ENCODE data around the gene USP49.
"Not testable (repeated sequence)": the region's sequence is repeated elsewhere in the genome, so short reads cannot be mapped to it uniquely, and the experiment has no call there.

The USP49 gene

GRCh38 chr6:41823178-41823577 lies 72.0 kb downstream of the USP49 start:
- no peak for DNase-seq (ENCODE audit: insufficient read length, low spot score)

GRCh38 chr6:41822021-41822420 lies 73.2 kb downstream of the USP49 start:
- DNase-seq (ENCODE audit: insufficient read length, low spot score) (no peak), FAIRE-seq (no peak)
- TF ChIP-seq POLR2A (IDR thresholded peaks at IDR 0.05; ENCODE audit: low read depth, low read length), result no peak

More at GRCh38 chr6:41823178-41823577, 72.0 kb downstream of the USP49 start:
- no peak for FAIRE-seq
- no peak for TF ChIP-seq POLR2A (IDR thresholded peaks at IDR 0.05; ENCODE audit: low read depth, low read length)

GRCh38 chr6:41821266-41821665 lies 73.9 kb downstream of the USP49 start:
- DNase-seq (ENCODE audit: insufficient read length, low spot score), result no peak

GRCh38 chr6:41818271-41819054 lies 76.7 kb downstream of the USP49 start:
- DNase-seq (ENCODE audit: insufficient read length, low spot score) (no peak), FAIRE-seq (no peak)
- no peak for TF ChIP-seq POLR2A (IDR thresholded peaks at IDR 0.05; ENCODE audit: low read depth, low read length)

More at GRCh38 chr6:41821266-41821665, 73.9 kb downstream of the USP49 start:
- no peak for TF ChIP-seq POLR2A (IDR thresholded peaks at IDR 0.05; ENCODE audit: low read depth, low read length)
- FAIRE-seq, result no peak

- DNase-seq (ENCODE audit: insufficient read length, low spot score), result no peak
- TF ChIP-seq POLR2A (IDR thresholded peaks at IDR 0.05; ENCODE audit: low read depth, low read length), result no peak
- FAIRE-seq, result no peak
Measured at GRCh38 chr6:41815587-41815986, 79.6 kb downstream of the USP49 start.

GRCh38 chr6:41814629-41815028 lies 80.5 kb downstream of the USP49 start:
- no peak for FAIRE-seq
- no peak for TF ChIP-seq POLR2A (IDR thresholded peaks at IDR 0.05; ENCODE audit: low read depth, low read length)

GRCh38 chr6:41813956-41814355 lies 81.2 kb downstream of the USP49 start:
- no peak for TF ChIP-seq POLR2A (IDR thresholded peaks at IDR 0.05; ENCODE audit: low read depth, low read length)
- FAIRE-seq (peak; percentile 6), DNase-seq (ENCODE audit: insufficient read length, low spot score) (no peak)

More at GRCh38 chr6:41814629-41815028, 80.5 kb downstream of the USP49 start:
- DNase-seq (ENCODE audit: insufficient read length, low spot score), result no peak

- TF ChIP-seq POLR2A (IDR thresholded peaks at IDR 0.05; ENCODE audit: low read depth, low read length), result no peak
- DNase-seq (ENCODE audit: insufficient read length, low spot score) (no peak), FAIRE-seq (peak; percentile 69)
Measured at GRCh38 chr6:41813469-41813868, 81.7 kb downstream of the USP49 start.

GRCh38 chr6:41811946-41812345 lies 83.2 kb downstream of the USP49 start:
- not testable (repeated sequence) for DNase-seq (ENCODE audit: insufficient read length, low spot score); FAIRE-seq

GRCh38 chr6:41811095-41811494 lies 84.1 kb downstream of the USP49 start:
- FAIRE-seq (no peak), DNase-seq (ENCODE audit: insufficient read length, low spot score) (no peak)
- TF ChIP-seq POLR2A (IDR thresholded peaks at IDR 0.05; ENCODE audit: low read depth, low read length), result no peak

GRCh38 chr6:41805830-41806774 lies 89.1 kb downstream of the USP49 start:
- no peak for TF ChIP-seq POLR2A (IDR thresholded peaks at IDR 0.05; ENCODE audit: low read depth, low read length)
- FAIRE-seq (no peak), DNase-seq (ENCODE audit: insufficient read length, low spot score) (no peak)

- FAIRE-seq, result no peak
- no peak for DNase-seq (ENCODE audit: insufficient read length, low spot score)
- no peak for TF ChIP-seq POLR2A (IDR thresholded peaks at IDR 0.05; ENCODE audit: low read depth, low read length)
Measured at GRCh38 chr6:41801380-41801779, 93.8 kb downstream of the USP49 start.

- DNase-seq (ENCODE audit: insufficient read length, low spot score) (no peak), FAIRE-seq (no peak)
- no peak for TF ChIP-seq POLR2A (IDR thresholded peaks at IDR 0.05; ENCODE audit: low read depth, low read length)
Measured at GRCh38 chr6:41799559-41799911, 95.6 kb downstream of the USP49 start.

GRCh38 chr6:41798901-41799558 lies 96.1 kb downstream of the USP49 start:
- no peak for FAIRE-seq
- no peak for TF ChIP-seq POLR2A (IDR thresholded peaks at IDR 0.05; ENCODE audit: low read depth, low read length)
- no peak for DNase-seq (ENCODE audit: insufficient read length, low spot score)
